Neural cell (in vitro differentiated cells): Measurements from ENCODE around the gene OGFR. TPM values are rescaled to one million over a fixed set of nuclear protein-coding genes. Genes with fewer than 3 reads are reported as not detected.

Experiments used
- H2AFZ ChIP-seq: fragments of 200-600, 300-800 bp; sonication (generic), shearing (Covaris generic); 2 replicates; pipeline ENCODE4 v1.6.0; 2014; ENCODE audit warnings: low read depth, mild to moderate bottlenecking, antibody characterized with exemption, low read length, moderate library complexity
- H3F3A ChIP-seq: fragments of 200-600 bp; shearing (Covaris generic); 2 replicates; pipeline ENCODE4 v1.6.1; 2016; ENCODE audit warnings: mild to moderate bottlenecking, moderate library complexity, mixed read lengths, antibody characterized with exemption, low read length; ENCODE audit not compliant: insufficient read depth, poor library complexity, severe bottlenecking
- H3K27ac ChIP-seq: fragments of 200-600, 300-800 bp; sonication (generic), shearing (Covaris generic); 2 replicates; pipeline ENCODE4 v1.5.1; 2014; ENCODE audit warnings: mild to moderate bottlenecking, low read length, moderate library complexity
- H3K27me3 ChIP-seq: fragments of 300-800, 200-600 bp; sonication (generic), shearing (Covaris generic); 2 replicates; pipeline ENCODE4 v1.6.0; 2014; ENCODE audit warnings: mild to moderate bottlenecking, low read depth, low read length, moderate library complexity; ENCODE audit not compliant: insufficient read depth
- H3K36me3 ChIP-seq: fragments of 300-800, 200-600 bp; sonication (generic), shearing (Covaris generic); 2 replicates; pipeline ENCODE4 v1.5.1; 2014; ENCODE audit warnings: mild to moderate bottlenecking, antibody characterized with exemption, low read length, moderate library complexity; ENCODE audit not compliant: insufficient read depth
- H3K4me2 ChIP-seq: fragments of 300-800, 200-600 bp; sonication (generic), shearing (Covaris generic); 2 replicates; pipeline ENCODE4 v1.6.0; 2014; ENCODE audit warnings: mild to moderate bottlenecking, low read length
- H3K4me3 ChIP-seq: fragments of 300-800, 200-600 bp; sonication (generic), shearing (Covaris generic); 2 replicates; pipeline ENCODE4 v1.5.1; 2014; ENCODE audit warnings: mild to moderate bottlenecking, low read length, moderate library complexity
- H3K79me2 ChIP-seq: fragments of 200-600 bp; shearing (Covaris generic); replicated peaks from 2 replicates; pipeline ENCODE4 v1.6.0; 2014; ENCODE audit warnings: mild to moderate bottlenecking, low read length, moderate library complexity; ENCODE audit not compliant: insufficient read depth
- H3K9ac ChIP-seq: fragments of 300-800, 200-600 bp; sonication (generic), shearing (Covaris generic); 2 replicates; pipeline ENCODE4 v1.6.1; 2016; ENCODE audit warnings: mild to moderate bottlenecking, low read length, mixed read lengths
- H3K9me2 ChIP-seq: fragments of 200-600 bp; shearing (Covaris generic); 2 replicates; pipeline ENCODE4 v1.6.1; 2016; ENCODE audit warnings: mild to moderate bottlenecking, low read length, mixed read lengths; ENCODE audit not compliant: insufficient read depth
- H3K9me3 ChIP-seq: fragments of 200-600, 300-800 bp; sonication (generic), shearing (Covaris generic); 2 replicates; pipeline ENCODE4 v1.6.1; 2016; ENCODE audit warnings: mild to moderate bottlenecking, mixed run types, low read length, moderate library complexity, mixed read lengths
- H4K20me1 ChIP-seq: fragments of 200-600 bp; shearing (Covaris generic); 2 replicates; pipeline ENCODE4 v1.6.1; 2016; ENCODE audit warnings: mild to moderate bottlenecking, mixed run types; ENCODE audit not compliant: insufficient read depth
- EP300 ChIP-seq: fragments of 450-650 bp; conservative IDR thresholded peaks from 2 replicates; pipeline ENCODE4 v1.6.1; 2014; ENCODE audit warnings: antibody characterized with exemption, mild to moderate bottlenecking, moderate library complexity; ENCODE audit not compliant: poor library complexity, severe bottlenecking
- EZH2 ChIP-seq: fragments of 200-600, 300-800 bp; shearing (Covaris generic), sonication (generic); IDR thresholded peaks from 2 replicates; pipeline ENCODE4 v1.6.1; 2014; ENCODE audit warnings: antibody characterized with exemption, low read length, borderline replicate concordance, mild to moderate bottlenecking; ENCODE audit not compliant: insufficient read depth, poor library complexity, severe bottlenecking
- MXI1 ChIP-seq: fragments of 450-650 bp; conservative IDR thresholded peaks from 2 replicates; pipeline ENCODE4 v1.6.1; 2014; ENCODE audit warnings: antibody characterized with exemption, mild to moderate bottlenecking; ENCODE audit not compliant: poor library complexity, severe bottlenecking
- POLR2AphosphoS5 ChIP-seq: IDR thresholded peaks from 2 replicates; pipeline ENCODE4 v1.6.1; 2012
- RAD21 ChIP-seq: fragments of 450-650 bp; conservative IDR thresholded peaks from 2 replicates; pipeline ENCODE4 v1.6.1; 2014; ENCODE audit warnings: antibody characterized with exemption, mild to moderate bottlenecking, moderate library complexity
- SMC3 ChIP-seq: fragments of 450-650 bp; conservative IDR thresholded peaks from 2 replicates; pipeline ENCODE4 v1.6.1; 2014; ENCODE audit warnings: antibody characterized with exemption, mild to moderate bottlenecking, moderate library complexity; ENCODE audit not compliant: poor library complexity
- TAF1 ChIP-seq: IDR thresholded peaks from 2 replicates; pipeline ENCODE4 v1.6.1; 2012; ENCODE audit warnings: low read depth
- polyA plus RNA-seq: library from polyadenylated mRNA; depleted of rRNA; stranded (reverse); fragments of >200 nt; gene quantifications from 2 replicates; pipeline ENCODE4 v1.2.3, GENCODE V29; 2014
- TF ChIP-seq, protein P1 (sequence below): IDR thresholded peaks from 2 replicates; pipeline ENCODE4 v1.6.1; 2012; ENCODE audit warnings: borderline replicate concordance
- TF ChIP-seq, protein P2 (sequence below): fragments of 450-650 bp; IDR thresholded peaks from 2 replicates; pipeline ENCODE4 v1.5.1; 2014; ENCODE audit warnings: antibody characterized with exemption, mild to moderate bottlenecking, moderate library complexity; ENCODE audit not compliant: poor library complexity, severe bottlenecking

OGFR gene
- polyA plus RNA-seq, 1 donor from 2014 or later = 15.6 TPM

DNA sequence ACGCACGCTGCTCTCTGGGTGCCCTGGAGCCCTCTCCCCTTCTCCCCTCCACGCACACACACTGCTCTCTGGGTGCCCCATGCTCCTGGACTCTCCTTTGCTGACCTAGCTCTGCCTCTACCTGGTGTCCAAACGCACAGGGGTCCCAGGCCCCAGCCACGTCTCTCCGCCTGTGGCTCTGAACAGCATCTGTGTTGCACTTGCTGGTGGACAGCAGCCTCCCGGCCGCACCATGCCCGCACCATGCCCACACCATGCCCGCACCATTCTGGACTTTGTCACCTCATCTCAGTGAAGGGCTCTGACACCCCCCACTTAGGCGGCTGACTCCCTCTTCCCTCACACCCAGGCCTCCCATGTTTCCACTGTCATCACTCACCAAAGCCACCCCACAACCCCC lies 35.2 kb downstream of the OGFR start:
- H3K4me3 ChIP-seq = no peak overlapping the region
- no peak overlapping the region for H3K27ac ChIP-seq
- no peak overlapping the region for H3K9ac ChIP-seq
- no peaks in the 10 kb centered on the region for H3K79me2 ChIP-seq
- no peak overlapping the region for H2AFZ ChIP-seq
- no peaks in the 10 kb centered on the region for H3K9me3 ChIP-seq
- TF ChIP-seq POLR2AphosphoS5 = no peak
- no peak for TF ChIP-seq EP300
- no peak for TF ChIP-seq MXI1
- TF ChIP-seq EZH2 = no peak
- H3K36me3 ChIP-seq = no peaks in the 10 kb centered on the region
- H3F3A ChIP-seq = no peaks in the 10 kb centered on the region
- no peaks in the 10 kb centered on the region for H3K27me3 ChIP-seq
- no peaks in the 10 kb centered on the region for H4K20me1 ChIP-seq
- H3K9me2 ChIP-seq = no peaks in the 10 kb centered on the region
- H3K4me2 ChIP-seq = no peak overlapping the region

DNA sequence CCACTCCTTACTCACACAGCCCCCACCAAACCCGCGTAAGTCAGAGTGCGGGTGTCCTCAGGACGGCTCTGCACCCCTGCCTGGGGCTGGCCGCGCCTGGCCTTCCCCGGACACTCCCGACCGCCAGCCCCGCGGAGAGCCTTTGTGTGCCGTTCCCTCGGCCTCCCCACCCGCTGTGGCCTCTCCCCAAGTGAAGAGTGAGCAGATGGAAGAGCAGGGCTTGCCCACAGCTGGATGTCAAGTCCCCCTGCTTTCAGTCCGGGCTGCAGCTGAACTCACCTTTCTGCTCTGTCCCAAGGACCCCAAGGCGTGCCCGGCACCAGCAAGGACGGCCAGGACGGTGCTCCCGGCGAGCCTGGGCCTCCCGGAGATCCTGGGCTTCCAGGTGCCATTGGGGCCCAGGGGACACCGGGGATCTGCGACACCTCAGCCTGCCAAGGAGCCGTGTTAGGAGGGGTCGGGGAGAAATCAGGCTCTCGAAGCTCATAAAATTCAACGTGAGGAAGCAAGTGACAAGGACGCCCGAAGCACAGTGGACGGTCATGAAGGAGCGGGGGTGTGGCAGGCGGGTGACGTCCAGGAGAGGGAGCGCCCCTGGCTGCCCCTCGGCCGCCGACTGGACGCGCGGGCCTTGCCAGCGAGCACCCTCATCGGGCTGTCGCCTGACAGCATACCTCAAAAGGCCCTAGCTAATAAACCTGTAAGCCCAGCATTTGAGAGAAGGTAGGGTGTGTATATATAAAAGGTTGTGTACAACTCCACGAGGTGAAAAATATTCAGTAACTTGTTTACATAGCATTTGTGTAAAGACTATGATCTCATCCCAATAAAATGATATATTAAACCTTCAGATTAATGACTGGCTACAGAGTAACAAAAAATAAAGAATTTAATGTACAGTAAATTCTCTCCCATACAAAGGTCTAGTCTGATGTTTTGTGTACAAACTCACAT lies 35.9 kb downstream of the OGFR start:
- H3K79me2 ChIP-seq = no peaks in the 10 kb centered on the region
- H3K27me3 ChIP-seq = no peaks in the 10 kb centered on the region
- H3K36me3 ChIP-seq = no peaks in the 10 kb centered on the region
- H3K9ac ChIP-seq = no peak overlapping the region
- no peak overlapping the region for H3K4me2 ChIP-seq
- TF ChIP-seq RAD21 = no peak
- TF ChIP-seq, protein P1, sequence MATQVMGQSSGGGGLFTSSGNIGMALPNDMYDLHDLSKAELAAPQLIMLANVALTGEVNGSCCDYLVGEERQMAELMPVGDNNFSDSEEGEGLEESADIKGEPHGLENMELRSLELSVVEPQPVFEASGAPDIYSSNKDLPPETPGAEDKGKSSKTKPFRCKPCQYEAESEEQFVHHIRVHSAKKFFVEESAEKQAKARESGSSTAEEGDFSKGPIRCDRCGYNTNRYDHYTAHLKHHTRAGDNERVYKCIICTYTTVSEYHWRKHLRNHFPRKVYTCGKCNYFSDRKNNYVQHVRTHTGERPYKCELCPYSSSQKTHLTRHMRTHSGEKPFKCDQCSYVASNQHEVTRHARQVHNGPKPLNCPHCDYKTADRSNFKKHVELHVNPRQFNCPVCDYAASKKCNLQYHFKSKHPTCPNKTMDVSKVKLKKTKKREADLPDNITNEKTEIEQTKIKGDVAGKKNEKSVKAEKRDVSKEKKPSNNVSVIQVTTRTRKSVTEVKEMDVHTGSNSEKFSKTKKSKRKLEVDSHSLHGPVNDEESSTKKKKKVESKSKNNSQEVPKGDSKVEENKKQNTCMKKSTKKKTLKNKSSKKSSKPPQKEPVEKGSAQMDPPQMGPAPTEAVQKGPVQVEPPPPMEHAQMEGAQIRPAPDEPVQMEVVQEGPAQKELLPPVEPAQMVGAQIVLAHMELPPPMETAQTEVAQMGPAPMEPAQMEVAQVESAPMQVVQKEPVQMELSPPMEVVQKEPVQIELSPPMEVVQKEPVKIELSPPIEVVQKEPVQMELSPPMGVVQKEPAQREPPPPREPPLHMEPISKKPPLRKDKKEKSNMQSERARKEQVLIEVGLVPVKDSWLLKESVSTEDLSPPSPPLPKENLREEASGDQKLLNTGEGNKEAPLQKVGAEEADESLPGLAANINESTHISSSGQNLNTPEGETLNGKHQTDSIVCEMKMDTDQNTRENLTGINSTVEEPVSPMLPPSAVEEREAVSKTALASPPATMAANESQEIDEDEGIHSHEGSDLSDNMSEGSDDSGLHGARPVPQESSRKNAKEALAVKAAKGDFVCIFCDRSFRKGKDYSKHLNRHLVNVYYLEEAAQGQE = no peak
- TF ChIP-seq EZH2 = no peak
- TF ChIP-seq POLR2AphosphoS5 = no peak
- TF ChIP-seq MXI1 = no peak
- TF ChIP-seq EP300 = no peak
- TF ChIP-seq TAF1 = no peak
- TF ChIP-seq, protein P2, sequence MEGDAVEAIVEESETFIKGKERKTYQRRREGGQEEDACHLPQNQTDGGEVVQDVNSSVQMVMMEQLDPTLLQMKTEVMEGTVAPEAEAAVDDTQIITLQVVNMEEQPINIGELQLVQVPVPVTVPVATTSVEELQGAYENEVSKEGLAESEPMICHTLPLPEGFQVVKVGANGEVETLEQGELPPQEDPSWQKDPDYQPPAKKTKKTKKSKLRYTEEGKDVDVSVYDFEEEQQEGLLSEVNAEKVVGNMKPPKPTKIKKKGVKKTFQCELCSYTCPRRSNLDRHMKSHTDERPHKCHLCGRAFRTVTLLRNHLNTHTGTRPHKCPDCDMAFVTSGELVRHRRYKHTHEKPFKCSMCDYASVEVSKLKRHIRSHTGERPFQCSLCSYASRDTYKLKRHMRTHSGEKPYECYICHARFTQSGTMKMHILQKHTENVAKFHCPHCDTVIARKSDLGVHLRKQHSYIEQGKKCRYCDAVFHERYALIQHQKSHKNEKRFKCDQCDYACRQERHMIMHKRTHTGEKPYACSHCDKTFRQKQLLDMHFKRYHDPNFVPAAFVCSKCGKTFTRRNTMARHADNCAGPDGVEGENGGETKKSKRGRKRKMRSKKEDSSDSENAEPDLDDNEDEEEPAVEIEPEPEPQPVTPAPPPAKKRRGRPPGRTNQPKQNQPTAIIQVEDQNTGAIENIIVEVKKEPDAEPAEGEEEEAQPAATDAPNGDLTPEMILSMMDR = no peak
- no peak for TF ChIP-seq SMC3
- H3K9me3 ChIP-seq = no peaks in the 10 kb centered on the region
- H3F3A ChIP-seq = no peaks in the 10 kb centered on the region
- no peak overlapping the region for H3K4me3 ChIP-seq
- H4K20me1 ChIP-seq = no peaks in the 10 kb centered on the region
- no peak overlapping the region for H2AFZ ChIP-seq
- H3K27ac ChIP-seq = no peak overlapping the region
- no peaks in the 10 kb centered on the region for H3K9me2 ChIP-seq
